ENCODE measurements around the gene LBHD2.

- TF ChIP-seq, protein P1, sequence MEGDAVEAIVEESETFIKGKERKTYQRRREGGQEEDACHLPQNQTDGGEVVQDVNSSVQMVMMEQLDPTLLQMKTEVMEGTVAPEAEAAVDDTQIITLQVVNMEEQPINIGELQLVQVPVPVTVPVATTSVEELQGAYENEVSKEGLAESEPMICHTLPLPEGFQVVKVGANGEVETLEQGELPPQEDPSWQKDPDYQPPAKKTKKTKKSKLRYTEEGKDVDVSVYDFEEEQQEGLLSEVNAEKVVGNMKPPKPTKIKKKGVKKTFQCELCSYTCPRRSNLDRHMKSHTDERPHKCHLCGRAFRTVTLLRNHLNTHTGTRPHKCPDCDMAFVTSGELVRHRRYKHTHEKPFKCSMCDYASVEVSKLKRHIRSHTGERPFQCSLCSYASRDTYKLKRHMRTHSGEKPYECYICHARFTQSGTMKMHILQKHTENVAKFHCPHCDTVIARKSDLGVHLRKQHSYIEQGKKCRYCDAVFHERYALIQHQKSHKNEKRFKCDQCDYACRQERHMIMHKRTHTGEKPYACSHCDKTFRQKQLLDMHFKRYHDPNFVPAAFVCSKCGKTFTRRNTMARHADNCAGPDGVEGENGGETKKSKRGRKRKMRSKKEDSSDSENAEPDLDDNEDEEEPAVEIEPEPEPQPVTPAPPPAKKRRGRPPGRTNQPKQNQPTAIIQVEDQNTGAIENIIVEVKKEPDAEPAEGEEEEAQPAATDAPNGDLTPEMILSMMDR (IDR thresholded peaks at IDR 0.05) = no peak
- no peak for TF ChIP-seq EZH2 (IDR thresholded peaks at IDR 0.05)
Measured at GRCh38 chr14:103070971-103071542, 13.0 kb upstream of the LBHD2 start.

Measured in neural progenitor cell (in vitro differentiated cells).